Endometrial microvascular endothelial cells (primary cell): ENCODE measurements around the gene SPEG. TPM values are rescaled to one million over a fixed set of nuclear protein-coding genes. Genes with fewer than 3 reads are reported as not detected.

Source experiments
- in situ Hi-C: cut with HindIII; loops from 2 replicates; pipeline ENCODE4 v1.10.0; 2017; ENCODE audit warnings: low sequenced_read_pairs, low pct_unique_long_range_greater_than_20kb; ENCODE audit errors: inconsistent ontology term
- total RNA-seq: library from RNA; depleted of rRNA; stranded (reverse); fragments of >200 nt; gene quantifications from one replicate; pipeline ENCODE4 v1.2.3, GENCODE V29; 2015; ENCODE audit errors: inconsistent ontology term

Gene SPEG
- total RNA-seq, 1 donor from 2014 or later, result not detected

DNA sequence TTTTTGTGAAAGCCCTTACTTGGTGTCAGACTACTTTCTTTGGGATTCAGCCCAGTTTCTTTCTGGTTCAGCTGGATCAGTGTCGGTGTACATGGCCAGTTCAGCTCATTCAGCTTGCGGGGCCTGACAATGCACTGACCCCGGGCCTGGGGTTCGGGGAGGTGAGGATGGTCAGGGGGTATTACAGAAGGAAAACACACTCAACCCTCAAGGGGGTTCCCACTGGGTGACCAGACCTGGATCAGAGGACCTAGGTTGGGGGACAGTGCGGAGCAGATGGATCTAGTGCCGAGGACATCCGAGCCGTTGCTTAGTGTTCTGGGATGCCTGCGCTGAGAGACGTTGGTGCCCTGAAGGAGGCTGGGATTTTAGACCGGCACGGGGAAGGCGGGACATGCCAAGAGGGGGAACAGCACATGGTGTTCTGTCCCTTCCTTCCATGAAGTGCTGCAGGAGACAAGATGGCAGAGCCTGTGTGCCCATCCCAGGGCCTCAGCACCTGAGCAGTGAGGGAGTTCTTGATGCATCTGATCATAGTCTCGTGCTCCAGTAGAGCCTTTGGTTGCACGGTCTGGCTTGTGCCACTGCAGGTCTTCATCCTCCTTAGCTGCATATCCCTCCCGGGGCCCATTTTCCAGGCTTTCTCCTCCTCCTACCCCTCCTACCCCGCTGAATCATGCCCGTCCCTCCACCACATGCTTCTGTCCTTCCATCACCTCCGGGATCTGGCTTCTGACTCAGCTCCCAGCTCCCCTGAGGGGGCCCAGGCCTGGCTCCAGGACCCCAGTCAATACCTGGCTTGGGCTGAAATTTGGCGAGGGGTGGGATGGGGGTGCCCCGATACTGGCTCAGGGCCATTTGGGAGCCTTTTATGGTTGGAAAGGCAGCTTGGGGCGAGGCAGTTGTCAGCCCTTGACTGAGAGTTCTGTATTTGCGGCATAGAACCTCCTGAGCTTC is 18.0 kb downstream of the SPEG start:
- in situ Hi-C loops, result no loop called here

DNA sequence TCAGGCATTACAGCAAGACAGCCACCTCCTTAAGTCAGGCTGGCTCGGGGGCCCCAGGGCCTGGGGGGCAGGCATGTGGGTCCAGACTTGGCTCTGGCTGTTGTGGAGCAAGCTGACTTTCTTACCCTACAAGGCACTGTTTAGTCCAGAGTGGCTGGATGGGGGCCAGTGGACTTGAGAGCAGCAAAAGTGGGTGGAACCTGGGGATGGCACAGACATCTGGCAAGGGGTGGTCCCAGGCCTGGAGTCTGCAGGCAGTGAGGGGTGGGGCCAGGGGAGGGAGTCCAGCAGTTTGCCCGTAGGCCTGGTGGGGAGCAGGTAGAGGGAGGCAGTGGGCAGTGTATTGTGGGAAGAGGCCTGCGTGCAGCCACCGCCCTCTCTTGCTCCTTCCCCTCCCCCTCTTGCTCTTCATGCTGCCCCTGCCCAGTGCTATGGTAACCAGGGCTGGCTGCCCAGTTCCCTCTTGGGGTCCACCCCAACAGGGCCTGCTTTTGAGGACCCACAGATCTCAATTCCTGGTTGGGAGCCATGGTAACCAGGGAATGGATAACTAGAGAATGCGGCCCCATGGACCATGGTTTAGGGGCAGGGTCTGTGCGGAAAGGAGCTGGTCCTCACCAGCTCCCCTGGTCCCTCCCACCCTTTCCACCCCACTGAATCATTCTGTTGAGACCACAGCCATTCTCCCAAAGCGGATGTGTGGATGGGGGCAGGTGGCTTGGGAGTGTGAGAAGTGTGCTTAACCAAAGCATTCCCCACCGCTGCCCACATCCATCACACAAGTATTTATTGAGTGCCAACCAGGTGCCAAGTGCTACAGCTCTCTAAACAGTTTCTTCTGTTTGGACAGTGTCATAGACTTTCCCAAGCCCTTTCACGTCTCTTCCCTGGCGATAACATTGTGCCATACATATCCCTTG is 19.3 kb downstream of the SPEG start:
- in situ Hi-C loops, result no loop called here

DNA sequence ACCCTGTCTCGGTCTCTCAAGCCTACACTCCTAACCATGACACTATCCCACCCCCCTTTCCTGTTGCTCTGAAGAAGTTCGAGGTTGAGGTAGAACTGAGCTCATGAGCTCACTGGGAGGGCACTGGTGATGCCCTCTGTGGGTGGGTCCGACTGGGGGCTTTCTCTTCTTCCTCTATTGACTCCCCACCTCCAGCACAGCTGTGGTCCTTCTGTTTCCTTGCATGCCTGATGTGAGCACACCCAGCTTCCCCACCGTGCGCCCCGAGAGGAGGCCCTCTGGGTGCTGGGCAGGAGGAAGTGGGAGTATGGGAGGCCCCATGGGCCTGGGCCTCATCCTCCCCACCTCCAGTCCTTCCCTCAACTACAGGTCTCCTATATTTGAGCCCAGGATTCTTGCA is 20.9 kb downstream of the SPEG start:
- in situ Hi-C loops, result no loop called here

DNA sequence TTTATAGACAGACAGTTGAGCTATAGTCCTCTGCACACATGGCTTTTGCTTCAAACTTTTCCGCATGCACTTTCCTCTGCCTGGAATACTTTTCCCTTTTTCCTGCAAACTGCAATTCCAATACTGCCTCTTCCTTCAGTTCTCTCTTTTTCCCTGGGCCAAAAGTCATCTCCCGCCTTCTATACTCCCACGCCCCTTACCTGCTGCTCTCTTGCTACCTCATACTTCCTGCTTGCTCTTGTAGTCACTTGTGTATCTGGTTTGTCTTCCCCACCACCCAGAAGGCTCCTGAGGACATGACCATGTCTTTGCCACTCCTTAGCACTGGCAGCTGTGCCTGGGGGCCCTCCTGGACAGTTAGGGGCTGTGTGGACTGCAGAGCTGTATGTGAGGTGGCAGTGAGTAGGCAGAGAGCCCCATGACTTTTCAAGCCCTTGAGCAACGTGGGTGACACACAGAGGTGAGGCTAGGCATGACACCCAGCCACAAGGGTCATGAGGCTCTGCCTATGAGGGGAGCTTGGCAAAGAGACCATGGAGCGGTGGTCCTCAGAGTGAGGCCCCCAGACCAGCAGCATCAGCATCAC is 23.2 kb downstream of the SPEG start:
- in situ Hi-C loops, result no loop called here

DNA sequence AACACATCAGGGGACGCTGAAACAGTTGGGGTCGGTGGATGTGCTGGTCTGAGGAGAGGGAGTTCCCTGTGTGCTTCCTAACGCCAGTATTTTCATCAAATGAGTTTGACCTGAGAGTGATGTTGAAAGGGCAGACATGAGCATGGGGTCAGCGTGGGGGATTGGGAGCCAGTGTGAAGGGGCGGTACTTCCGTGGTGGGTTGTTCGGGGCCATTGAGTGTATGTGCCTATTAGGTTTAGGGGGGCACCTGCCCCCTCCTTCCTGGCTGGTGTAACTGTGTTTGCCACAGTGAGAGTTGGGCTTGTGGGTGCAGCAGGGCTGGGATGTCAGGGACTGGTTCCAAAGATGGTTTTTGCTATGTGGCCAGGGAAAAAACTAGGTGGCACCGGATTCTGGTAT is 24.4 kb downstream of the SPEG start:
- in situ Hi-C loops, result no loop called here

DNA sequence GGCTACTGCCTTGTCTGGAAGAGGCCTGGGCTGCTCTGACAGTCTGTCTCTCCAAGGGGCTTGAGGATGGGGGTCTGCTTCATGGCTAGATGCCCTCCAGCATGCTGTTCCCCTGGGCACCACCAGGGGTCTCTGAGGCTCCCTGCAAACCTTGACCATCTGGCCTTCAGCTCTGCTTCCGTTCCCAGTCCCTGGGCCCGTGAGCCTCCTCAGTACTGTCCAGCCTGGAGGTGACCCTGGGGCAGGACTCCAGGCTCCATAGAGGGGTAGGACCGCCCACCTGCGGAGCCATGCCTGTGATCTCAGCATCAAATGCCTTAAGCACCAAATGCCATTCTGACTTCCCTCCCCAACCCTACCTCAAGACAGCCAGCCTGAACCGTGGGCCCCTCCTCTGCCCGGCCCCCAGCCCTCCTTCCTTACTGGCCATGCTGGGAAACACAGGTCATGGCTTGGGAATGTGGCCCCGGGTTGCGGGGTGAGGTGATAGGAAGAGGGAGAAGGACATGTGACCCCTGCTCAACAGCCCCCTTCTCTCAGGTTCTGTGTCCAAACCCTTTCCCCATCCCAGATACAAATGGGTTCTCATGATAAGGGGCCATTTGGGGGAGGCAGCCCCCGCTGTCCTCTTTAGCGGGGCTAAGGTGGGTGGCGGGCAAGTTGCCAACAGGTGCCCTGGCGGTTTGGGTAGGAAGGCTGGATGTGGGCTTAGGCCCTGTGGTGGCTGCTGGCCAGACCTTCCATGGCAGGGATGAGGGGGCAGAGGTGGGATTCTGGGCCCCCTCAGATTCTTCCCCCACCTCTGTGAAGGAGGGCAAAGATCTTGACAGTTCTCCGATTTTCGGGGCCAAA is 25.0 kb downstream of the SPEG start:
- in situ Hi-C loops, result no loop called here

DNA sequence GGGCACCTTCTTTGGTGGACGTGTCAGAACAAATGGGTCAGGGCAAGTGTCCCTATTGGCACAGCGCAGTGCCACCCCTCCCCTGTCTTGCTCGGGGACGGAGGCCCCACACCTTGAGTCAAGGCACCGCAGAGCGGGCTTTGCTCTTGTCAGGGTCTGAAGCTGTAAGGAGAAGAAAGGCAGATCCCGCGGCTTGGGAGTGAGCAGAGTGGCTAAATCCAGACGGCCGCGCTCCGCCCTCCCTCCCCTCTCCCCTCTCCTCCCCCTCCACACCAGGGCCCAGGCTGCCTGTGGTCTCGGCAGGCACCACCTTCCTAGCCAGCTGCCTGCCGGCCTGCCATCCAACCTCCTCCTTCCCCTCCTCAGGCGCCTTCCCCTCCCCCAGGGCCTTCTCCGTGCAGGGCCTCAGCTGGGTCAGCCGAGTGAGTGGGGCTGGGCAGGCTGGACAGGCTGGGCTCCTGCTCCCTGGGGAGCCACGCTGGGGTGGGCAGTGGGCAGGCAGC is 25.8 kb downstream of the SPEG start:
- in situ Hi-C loops, result no loop called here

DNA sequence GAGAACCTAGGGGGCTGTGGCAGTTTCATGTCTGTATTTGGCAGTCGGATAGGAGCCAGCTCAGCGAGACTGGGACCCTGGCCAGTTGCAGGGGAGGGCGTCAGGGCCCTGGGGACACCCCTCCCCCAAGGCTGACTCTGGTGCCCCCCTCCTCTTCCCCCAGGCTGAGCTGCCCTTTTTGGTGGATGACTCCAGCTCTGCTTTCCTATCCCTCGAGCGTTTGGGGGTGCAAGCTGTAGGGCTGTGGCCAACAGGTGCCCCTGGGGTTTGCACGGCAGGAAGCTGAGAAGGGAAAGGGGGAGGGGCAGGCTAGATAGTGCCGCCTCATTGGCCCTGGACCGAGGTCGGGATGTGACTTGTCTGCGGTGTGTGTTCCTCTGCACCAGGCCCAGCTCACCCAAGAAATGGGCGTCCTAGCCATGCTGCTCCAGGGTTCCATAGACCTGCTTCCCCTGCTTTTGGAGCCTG is 26.4 kb downstream of the SPEG start:
- in situ Hi-C loops, result no loop called here

DNA sequence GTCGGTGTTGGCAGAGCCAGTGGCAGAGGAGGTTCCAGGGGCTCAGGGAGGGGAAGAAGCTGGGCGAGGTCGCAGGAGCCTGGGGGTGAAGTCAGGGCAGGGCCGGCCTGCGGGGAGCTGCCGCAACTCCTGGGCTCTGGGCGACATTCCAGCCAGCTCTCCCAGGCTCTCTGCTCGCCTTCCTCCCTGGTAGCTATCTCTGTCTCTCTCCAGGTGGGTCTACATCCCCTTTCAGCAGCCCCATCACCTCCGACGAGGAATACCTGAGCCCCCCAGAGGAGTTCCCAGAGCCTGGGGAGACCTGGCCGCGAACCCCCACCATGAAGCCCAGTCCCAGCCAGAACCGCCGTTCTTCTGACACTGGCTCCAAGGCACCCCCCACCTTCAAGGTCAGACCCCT is 27.0 kb downstream of the SPEG start:
- in situ Hi-C loops, result no loop called here

DNA sequence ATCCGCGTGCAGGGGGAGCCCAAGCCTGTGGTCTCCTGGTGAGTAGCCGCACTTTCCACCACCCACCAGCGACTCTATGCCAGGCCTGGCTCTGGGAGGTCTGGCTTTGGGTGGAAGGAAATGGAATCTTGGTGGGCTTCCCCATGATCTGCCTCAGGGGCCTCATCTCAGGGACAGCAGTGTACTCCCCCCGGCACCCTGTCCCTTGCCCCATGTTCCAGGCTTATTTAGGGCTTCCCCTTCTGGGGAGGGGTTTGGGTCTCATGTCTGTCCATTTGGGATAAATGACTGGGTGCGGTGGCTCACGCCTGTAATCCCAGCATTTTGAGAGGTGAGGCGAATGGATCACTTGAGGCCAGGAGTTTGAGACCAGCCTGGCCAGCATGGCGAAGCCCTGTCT is 27.7 kb downstream of the SPEG start:
- in situ Hi-C loops, result no loop called here

DNA sequence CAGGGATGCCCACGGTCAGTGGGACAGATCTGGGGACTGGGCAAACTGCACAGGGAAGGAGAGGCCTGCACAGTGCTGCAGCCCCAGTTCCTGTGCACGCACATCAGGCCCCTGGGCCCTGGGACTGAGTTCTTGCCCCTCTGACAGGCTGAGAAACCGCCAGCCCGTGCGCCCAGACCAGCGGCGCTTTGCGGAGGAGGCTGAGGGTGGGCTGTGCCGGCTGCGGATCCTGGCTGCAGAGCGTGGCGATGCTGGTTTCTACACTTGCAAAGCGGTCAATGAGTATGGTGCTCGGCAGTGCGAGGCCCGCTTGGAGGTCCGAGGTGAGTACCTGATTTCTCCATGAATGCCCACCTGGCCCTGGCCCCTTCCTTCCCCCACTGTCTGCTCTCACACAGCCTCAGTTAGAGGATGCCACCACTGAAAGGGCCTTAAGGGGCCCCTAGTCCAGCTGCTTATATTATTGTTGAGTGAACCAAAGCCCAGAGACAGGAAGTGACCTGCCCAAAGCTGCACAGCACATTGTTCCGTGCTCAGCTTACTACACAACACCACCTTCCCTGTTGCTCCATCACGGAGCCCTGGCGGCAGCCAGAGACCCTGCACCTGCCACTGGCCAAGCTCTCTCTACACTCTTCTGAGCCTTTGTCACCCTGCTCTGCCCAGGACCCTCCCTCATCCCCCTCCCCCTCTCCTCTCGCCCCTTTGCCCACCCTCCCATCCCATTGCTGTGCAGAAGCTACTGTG is 29.8 kb downstream of the SPEG start:
- in situ Hi-C loops, result no loop called here

DNA sequence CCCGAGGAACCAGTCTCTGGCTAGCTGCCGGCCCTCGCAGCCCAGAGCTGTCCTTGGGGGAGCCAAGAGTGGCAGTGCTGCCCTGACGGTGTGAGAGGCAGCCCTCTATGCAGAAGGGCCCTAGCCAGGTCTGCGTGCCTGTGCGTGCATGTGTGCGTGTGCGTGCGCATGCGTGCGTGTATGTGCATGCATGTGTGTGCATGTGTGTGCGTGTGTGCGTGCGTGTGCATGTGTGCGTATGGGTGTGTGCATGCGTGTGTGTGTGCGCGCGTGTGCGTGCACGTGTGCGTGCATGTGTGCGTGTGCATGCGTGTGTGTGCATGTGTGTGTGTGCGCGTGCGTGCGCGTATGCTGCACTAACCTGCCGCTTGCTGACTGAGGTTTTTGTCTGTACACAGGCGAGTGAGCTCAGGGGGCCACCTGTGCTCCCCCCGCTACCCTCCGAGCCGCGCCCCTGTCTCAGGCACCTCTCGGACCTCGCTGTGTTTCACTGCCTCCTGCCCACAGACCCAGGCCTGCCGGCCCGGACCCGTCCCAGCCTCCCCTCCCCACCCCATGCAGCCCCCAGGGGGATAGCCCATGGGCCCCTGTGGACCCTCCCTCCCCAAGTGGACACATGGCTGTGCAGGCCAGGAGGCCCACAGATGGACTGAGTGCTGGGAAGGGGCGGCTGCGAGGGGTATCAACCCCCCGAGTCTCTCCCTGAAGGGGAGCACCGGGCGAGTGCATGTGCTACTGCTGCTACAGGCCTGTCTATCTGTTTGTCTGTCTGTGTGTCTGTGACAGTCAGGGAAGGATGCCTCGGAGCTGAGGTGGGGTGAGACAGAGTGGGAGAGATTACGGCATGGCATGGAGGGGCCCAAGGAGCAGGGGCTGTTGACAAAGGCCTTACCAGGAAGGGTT is 31.3 kb downstream of the SPEG start:
- in situ Hi-C loops, result no loop called here

DNA sequence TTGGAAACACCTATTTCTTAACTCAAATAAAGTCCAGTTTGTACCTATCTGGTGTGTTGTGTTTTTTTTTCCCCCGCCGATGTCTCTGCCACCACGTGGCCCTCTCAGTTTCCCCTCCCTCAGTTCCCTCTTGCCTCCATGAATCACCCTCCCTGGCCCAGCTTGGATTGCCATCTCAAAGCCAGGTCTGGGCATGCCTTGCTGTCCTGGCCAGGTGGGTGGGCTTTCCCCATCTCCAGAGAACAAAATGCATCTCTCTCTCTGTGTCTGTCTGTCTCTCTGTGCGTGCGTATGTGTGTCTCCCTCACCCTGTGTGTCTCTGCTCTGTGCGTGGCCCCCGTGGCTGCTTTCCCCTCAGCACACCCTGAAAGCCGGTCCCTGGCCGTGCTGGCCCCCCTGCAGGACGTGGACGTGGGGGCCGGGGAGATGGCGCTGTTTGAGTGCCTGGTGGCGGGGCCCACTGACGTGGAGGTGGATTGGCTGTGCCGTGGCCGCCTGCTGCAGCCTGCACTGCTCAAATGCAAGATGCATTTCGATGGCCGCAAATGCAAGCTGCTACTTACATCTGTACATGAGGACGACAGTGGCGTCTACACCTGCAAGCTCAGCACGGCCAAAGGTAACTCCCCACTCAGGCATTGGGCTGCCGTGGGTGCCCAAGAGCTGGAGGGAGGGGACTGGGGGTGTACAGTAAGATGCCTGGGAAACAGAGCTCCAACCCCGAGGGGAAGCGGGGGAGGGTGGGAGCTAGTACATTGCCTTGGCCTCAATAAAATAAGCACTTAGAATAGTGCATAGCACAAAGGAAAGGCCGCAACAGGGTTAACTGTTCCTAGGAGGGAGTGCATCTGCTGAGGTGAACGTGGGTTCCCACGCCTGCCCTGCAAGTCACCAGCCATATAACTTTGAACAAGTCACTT is 32.4 kb downstream of the SPEG start:
- in situ Hi-C loops, result no loop called here

DNA sequence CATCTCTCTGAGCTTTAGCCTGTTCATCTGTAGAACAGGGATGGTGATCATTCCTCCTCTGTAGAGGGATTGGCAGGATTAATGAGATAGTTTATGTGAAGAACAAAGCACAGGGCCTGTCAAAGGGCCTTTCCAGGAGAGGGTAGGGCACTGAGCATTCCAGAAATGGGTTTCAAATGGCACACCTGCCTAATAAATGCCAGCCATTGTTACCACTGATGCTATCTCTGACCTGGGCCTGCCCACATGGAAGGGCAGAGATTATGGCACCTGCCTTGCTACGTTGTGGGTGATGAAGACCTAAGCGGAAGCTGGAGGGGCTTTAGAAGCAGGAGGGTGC is 33.1 kb downstream of the SPEG start:
- in situ Hi-C loops, result no loop called here

DNA sequence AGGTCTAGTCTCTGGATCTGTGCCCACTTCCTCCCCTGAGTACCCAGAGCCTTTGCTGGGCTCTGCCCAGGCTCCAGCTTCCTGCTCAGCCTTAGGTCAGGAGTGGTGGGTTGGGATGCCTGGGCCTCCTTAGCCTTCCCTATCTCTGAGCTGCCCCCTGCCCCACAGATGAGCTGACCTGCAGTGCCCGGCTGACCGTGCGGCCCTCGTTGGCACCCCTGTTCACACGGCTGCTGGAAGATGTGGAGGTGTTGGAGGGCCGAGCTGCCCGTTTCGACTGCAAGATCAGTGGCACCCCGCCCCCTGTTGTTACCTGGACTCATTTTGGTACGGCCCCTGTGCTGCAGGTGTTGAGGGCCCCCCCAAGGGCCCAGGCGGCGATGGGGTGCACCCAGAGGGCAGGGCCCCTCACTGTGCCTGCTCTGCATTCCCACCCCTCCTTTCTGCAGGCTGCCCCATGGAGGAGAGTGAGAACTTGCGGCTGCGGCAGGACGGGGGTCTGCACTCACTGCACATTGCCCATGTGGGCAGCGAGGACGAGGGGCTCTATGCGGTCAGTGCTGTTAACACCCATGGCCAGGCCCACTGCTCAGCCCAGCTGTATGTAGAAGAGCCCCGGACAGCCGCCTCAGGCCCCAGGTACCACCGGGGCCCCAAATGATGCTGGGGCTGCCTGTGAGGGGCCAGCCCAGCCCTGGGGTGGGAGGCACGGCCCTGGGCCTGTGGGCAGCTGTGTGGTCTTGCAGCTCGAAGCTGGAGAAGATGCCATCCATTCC is 34.0 kb downstream of the SPEG start:
- in situ Hi-C loops, result no loop called here
